GM21526 (cell line): ENCODE data around the gene CEP104.
A peak's percentile ranks its signal among the peaks of the same experiment; 100 is the strongest.
"Not testable (repeated sequence)": the region's sequence is repeated elsewhere in the genome, so short reads cannot be mapped to it uniquely, and the experiment has no call there.

ENCODE experiments used
- ATAC-seq: cut with Tn5 transposase; IDR thresholded peaks from one replicate; pipeline ENCODE4 v1.9.1; 2021; ENCODE audit warnings: moderate library complexity; ENCODE audit not compliant: unreplicated experiment, low FRiP score

CEP104 gene

DNA sequence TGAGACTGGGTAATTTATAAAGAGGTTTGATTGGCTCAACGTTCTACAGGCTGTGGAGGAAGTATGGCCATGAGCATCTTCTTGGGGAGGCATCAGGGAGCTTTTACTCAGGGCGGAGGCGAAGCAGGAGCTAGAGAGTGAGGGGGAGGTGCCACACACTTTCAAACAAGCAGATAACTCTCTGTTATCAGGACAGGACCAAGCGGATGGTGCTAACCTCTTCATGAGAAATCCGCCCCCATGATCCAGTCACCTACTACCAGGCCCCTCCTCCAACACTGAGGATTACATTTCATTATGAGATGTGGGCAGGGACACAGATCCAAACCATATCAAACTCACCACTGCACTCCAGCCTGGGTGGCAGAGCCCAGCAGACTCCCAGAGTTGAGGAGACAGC lies 49.2 kb downstream of the CEP104 start:
- no peak for ATAC-seq

DNA sequence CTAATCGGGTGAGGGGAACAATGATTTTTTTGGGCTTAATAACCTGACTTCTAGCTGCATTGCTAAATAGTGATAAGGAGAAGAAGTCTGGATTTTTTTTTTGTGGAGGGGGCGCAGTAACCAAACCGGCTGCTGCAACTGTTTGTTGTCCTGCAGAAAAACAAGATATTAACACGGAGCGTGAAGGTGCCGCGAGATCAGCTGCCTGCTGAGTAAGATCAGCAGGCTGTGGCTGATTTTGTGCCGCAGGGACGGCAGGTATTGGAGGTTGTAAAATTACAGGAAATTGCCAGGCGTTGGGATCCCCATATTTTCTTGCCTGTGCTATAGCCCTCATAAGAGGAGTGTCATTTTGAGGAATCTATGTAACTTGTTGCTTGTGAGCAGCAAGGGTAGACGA lies 52.0 kb downstream of the CEP104 start:
- ATAC-seq, result no peak

DNA sequence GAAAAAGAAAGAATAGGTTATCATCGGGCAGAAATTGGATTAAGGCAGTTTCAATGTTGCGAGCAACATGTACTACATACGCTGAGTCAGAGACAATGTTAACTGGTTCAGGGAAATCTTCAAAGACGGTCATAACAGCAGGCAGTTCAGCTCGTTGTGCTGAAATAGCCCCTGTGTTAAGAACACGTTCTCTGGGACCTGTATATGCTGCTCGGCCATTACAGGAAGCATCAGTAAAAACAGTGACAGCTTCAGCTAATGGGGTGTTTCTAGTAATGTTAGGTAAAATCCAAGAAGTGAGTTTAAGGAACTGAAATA lies 52.4 kb downstream of the CEP104 start:
- ATAC-seq, result not testable (repeated sequence)

DNA sequence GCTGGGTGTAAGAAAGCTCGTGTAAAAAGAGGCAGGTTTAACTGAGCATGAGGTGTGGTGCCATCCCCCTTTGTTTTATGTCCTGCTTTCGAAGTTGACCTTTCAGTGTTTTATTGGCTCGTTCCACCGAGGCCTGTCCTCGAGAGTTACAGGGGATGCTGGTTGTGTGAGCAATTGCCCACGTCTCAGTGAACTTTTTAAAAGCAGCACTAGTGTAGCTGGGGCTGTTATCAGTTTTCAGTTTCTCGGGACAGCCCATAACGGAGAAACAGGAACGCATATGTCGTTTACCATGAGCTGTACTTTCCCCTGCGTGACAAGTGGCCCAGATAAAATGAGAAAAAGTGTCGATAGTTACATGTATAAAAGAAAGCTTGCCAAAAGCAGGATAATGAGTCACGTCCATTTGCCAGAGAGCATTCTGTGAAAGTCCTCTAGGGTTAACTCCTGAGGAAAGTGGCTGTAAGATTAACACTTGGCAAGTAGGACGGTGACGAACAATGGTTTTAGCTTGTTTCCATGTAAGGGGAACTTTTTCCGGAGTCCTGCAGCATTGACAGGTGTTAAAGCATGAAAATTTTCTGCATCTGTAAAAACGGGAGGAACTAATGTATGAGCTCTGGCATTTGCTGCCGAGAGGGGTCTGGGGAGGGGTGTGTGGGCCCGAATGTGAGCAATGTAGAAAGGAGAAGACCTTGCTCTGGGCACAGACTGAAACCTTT lies 52.9 kb downstream of the CEP104 start:
- ATAC-seq, result no peak

DNA sequence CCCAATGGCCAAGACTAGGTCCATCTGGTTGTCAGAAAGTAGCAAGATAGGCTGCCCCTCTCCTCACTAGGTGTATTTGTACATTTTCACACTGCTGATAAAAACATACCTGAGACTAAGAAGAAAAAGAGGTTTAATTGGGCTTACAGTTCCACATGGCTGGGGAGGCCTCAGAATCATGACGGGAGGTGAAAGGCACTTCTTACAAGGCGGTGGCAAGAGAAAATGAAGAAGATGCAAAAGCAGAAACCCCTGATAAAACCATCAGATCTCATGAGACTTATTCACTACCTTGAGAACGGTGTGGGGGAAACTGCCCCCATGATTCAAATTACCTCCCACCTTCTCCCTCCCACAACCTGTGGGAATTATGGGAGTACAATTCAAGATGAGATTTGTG lies 56.2 kb downstream of the CEP104 start:
- not testable (repeated sequence) for ATAC-seq

DNA sequence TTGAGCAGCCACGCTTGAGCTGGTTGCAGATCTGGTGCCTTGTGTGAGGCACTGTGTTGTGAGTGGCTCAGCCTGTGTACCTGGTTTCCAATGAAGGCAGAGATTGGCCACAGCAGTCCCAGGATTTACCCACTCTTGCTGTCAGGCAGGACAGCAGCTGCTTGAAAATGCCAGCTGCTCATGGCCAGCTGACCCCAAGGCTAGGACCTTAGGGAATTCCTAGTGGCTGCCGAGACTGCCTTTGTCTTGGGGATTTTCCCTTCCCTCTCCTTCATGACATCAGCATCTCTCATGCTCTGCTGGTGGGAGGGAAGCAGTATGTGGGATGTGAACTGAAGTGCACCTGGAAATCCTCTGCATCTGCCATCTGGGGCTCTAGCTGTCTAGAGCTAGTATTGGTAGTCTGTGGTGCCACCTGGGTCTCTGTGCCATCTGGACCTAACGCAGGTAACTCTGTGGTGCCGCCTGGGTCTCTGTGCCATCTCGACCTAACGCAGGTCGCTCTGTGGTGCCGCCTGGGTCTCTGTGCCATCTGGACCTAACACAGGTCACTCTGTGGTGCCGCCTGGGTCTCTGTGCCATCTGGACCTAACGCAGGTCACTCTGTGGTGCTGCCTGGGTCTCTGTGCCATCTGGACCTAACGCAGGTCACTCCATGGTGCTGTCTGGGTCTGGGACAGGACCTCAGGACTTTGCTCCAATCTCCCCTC lies 56.9 kb downstream of the CEP104 start:
- no peak for ATAC-seq

DNA sequence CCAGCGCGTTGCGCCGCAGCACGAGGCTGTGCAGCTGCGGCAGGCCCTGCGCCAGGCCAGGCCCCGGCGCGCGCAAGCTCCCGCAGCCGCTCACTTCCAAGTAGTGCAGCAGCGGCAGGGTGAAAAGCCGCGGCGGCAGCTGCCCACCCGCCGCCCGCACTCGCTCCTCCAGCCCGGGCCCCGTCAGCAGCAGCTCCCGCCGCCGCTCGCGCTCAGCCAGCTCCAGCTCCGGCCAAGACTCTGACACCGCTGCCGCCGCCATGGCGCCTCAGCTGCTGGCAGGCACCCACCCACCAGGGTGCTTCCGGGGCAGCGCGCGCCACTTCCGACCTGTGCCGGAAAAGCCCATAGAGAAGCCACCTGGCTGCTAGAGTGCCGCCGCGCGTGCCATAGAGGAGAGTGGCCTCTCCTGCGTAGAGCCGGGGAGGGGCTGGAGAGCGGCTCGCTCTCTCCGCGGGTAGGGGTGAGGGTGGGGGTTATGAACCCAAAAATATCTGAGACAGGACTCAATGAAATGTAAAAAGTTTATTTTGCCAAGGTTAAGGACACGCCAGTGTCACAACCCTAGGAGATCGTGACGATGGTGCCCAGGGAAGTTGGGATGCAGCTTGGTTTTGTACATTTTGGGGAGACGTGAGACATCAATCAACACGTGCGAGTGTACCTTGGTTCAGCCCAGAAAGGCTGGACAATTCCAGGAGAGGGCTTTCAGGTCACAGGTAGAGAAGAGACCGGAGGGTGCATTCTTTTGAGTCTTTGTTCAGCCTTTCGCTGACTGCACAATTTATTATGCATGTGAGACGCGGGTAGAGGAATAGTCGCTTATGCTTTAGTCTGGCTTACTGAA lies 60.6 kb downstream of the CEP104 start, which contains the start of gene LRRC47:
TSS of gene LRRC47 (minus strand) at position 284 of the 847 bp plus-strand sequence. CDS start at position 262, 22 bp downstream.
- peak; percentile 96 for ATAC-seq

DNA sequence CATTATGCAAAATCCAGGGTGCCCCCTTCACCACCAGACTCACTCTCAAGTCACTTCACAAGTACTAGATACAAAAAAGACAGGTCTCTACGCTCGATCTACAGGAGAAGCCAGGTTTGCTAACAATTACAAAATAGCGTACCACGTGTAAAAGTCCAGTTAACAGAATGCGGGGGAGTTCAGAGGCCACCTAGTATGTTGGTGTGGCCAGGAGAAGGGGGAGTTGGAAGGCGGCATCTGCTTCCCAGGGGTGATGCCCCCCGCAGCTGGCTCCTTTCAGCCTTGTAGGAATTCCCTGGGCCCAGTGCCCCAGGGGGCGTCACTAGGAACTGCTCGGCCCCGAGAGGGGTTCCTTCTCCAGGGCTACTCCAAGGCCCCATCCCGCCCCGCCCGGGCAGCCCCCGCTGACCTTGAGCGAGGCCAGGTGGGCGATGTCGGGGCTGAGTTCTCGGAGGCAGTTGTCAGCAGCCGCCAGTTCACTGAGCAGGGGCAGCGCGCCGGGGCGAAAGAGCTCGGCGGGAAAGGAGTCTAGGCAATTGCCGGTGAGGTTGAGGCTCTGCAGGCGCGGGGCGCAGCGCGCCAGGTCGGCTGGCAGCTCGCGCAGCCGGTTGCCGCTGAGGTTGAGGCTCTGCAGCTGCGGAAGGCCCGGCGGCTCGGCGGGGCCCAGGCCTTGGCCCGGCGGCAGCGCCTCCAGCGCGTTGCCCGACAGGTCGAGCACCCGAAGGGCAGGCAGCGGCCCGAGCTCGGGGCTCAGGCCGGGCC lies 61.4 kb downstream of the CEP104 start:
- ATAC-seq, result no peak

DNA sequence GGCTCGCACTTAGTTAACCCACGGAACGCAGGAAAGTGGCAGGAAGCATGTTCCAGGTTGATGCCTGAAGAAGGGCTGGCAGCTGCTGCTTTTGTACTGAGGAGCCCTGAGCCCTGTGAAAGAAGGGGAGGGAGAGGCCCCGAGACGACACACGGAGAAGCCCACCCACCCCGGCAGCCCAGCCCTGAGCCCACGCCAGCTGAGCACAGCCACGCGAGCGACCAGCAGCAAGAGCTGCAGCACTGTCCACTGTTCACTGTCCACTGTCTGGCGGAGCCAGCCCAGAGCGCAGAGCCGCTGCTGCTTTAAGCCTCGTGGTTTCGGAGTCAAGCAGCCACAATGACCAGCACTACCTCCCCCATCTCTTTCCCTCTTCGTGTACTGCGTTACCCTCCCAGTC lies 66.1 kb downstream of the CEP104 start:
- ATAC-seq, result no peak

DNA sequence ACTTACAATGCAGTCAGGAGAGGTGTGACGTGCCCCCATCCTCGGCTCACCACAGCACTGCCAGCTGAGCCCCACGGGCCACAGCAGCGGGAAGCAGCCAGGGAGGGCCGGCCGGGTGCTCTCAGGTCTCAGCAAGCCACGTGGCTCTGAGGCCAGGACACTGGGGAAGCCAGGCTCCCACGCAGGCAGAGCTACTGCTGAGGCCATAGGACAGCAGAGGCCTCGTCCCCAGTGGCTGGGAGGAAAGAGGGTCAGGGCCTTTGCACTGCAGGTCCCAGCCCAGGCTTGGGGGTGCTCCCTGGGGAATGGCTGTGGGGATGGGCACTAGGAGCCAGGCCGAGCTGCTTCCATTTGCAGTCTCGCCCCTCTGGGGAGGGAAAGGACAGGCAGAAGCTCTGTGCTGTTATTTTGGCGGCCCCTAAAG lies 66.5 kb downstream of the CEP104 start:
- ATAC-seq, result no peak

DNA sequence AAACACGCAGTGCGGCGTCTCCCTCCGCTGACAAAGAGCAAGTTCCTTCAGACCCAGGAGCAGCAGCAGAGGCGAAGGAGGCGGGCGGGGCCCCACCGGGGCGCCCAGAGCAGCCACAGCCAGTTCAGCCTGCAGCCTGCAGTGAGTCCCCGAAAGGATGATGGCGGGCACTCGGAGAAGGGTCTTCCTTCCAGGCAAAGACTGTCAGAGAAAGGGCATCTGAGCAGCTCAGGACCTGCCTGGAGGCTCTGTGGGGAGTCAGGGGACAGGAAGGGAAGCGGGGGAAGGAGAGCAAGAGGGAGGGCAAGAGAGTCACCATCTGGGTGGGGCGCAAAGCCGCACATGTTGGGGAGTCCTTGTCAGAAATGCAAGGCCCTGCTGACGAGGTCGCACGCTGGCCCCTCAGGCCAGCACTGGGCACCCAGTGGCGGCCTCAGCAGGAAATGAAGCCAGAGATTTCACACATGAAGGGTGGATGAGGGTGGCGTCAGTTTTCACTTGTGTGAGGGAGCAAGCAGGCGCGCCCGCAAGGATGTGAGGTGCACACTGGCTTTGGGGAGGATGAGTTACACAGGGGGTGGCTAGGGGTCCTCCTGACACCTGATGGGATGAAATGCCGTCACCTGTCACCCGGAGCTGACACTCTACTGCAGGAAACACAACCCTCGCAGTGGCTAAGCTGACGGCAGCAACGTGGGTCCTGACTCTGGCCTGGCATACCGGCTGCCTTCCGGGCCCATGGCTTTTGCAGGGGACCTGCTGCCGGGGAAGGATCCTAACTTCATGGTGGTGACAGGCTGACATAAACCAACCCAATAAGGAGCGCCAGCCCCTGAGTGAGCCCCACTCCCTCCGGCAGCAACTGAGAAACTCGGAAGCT lies 67.3 kb downstream of the CEP104 start:
- ATAC-seq, result no peak

DNA sequence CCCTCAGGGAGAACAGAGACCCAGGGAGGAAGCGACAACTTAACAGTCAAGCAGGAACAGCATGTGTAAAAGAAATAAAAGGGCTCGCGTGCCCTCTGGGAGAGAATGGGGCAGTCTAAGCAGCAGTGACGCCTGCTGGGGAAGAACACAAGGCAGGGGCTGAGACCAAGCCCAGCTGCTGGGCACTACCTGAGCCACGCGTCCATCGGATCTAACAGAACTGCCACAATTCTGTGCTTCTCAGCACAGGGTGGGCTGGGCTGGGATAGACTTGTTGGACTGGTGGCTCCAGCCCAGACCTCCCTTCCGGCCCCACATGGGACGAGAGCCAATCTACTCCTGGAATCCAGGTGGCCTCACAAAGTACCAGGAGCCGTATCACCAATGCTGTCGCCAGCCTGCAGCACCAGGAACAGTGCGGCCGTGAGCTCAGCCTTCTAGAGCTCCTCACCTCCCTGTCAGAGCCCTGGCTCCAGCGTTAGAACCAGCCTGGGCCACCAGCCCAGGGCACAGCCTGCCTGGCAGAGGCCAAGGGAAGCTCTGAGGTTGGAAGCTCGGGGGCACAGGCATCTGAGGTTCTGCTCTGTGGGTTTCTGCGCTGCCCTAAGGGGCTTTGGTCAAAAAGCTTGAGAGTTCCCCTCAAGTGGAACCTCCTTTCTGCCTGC lies 68.1 kb downstream of the CEP104 start:
- no peak for ATAC-seq

DNA sequence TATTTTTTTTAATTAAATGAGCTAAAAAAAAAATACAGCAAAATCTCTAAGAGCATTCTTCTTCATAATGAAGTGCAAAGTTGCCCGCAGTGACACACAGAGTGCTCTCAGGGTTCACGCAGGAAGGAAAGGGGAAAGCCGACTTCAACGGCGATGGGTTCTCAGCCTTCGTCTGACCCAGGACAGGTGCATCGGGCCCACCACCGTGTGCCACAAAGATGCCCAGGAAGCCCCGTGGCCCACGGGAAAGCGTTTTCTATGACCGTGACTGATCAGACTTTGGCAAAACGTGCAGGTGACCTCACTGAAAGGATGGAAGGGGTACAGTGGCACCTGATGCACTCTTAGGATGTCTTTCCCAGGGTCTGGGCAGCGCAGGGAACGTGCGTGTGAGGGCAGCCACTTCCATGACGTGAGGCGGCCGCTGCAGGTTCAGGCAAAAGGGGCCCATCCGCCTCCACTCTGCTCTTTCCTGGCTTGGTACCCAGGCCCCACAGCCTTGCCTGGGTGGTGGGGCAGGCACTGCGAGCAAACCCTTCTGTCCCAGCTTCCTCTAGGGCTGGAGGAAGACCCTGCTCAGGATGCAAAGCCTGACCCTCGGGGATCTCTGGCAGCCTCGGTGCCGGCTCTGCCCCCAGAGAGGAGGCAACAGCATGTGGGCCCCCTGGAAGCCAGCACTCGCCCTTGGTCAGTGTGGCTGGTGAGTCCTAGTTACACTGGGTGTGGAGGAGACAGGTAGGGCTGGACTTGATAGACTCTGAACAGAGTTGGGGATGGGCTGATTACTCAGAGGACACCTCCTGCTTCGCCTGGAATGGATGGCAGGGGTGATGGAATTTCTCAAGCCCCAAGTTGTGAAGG lies 69.0 kb downstream of the CEP104 start:
- no peak for ATAC-seq

DNA sequence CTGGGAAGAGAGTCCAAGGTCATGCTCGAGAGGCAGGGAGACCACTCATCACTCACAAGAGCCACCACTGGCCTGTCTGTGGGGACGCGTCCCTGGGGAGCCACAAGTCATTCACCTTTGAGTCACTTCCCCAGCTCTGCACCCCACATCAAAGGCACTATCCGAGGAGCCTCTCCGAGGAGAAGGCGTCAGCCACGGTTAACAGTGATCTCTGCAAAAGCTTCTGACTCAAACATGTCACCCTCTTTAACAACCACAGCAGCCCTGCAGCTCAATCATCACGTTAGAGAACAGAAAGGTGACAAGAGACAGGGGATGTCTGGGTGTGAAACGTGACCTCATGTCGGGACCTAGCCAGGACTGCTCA lies 69.7 kb downstream of the CEP104 start:
- ATAC-seq, result no peak

DNA sequence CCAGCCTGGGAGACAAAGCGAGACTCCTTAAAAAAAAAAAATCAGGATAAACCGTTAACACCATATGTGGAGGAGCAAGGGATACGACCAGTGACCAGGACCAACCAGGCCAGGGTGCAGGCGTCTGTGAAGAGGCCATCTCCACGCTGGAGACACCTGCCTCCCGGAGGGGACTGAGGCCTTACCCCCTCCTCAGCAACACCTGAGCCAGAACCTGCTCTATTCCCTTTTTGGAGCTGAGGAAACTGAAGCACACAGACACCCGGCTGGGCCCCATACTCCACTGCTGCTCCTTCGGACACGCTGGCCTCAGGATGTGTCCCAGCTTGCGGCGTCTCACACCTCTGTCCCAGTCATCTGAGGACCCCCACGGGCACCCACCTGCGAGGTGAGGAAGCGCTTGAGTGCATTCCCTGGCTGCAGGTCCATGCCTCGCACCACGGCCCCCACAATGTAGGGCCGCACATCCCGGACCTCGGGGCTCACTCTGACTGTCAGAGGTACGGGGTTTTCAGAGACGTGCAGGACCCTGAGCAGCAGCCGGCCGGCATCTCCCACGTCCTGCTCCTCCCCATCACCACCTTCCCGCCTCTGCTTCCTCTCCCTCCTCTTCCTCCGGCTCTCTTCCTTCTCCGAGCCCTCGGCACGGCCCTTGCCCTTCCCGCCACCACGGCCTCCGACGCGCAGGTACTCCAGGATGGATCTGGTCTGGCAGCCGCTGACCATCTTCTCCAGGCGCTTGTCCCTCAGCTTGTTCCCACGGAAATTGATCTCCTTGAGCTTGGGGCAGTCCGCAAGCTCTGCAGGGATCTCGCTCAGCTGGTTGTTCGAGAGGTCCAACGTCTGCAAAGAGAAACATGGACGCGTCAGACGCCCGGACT lies 70.3 kb downstream of the CEP104 start:
- no peak for ATAC-seq

DNA sequence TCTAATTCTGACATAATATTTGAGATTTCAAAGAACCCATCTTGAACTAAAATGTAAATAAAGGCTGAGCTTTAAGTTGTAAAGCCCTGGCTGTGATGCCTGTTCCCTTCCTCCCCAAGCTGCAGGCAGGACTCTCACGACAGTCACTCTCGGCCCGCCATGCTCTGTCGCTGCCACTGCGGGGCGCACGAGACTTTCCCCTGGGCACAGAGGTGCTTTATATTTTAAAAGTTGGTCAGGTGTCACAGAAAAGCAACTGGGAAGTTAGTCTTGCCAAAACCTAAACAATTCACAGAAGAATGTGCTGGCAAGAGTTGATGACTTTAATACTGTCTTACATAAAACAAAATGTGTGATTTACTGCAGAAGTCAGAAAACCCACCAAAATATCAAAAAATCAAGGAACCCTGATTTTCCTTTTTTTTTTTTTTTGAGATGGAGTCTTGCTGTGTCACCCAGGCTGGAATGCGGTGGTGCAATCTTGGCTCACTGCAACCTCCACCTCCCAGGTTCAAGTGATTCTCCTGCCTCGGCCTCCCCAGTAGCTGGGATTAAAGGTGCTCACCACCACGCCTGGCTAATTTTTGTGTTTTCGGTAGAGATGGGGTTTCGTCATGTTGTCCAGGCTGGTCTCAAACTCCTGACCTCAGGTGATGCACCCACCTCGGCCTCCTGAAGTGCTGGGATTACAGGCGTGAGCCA lies 71.4 kb downstream of the CEP104 start:
- no peak for ATAC-seq

DNA sequence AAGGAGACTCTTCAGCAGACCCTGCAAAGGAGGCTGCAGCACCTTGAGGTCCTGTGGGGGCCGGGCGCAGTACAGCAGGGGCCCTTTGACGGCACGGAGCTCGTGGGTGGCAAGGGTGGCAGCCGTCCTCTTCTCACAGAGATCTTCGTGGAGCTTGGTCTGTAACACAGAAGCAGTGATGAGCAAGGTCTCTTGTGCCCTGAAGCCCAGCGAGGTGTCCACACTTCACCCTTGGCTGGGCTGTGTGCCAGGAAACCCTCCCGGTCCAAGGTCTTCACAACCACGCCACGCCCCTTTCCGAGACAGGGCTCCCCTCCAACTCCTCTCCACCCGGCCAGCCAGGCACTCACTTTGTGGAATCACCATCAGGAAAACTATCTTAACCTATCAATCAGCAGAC lies 72.0 kb downstream of the CEP104 start:
- ATAC-seq, result no peak
